ENCODE results near the gene FAM3A.
"Not testable (repeated sequence)": the region's sequence is repeated elsewhere in the genome, so short reads cannot be mapped to it uniquely, and the experiment has no call there.

DNA sequence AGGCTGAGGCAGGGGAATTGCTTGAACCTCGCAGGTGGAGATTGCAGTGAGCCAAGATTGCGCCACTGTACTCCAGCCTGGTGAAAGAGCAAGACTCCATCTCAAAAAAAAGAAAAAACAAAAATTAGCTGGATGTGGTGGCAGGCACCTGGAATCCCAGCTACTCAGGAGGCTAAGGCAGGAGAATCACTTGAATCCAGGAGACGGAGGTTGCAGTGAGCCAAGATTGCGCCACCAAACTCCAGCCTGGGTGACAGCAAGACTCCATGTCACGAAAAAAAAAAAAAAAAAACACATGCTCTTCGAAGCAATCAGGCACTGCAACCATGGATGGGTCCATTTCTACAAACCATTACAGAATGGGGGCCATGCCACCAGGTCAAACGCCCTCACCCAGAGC is 24.3 kb upstream of the FAM3A start:
- TF ChIP-seq, protein P1, sequence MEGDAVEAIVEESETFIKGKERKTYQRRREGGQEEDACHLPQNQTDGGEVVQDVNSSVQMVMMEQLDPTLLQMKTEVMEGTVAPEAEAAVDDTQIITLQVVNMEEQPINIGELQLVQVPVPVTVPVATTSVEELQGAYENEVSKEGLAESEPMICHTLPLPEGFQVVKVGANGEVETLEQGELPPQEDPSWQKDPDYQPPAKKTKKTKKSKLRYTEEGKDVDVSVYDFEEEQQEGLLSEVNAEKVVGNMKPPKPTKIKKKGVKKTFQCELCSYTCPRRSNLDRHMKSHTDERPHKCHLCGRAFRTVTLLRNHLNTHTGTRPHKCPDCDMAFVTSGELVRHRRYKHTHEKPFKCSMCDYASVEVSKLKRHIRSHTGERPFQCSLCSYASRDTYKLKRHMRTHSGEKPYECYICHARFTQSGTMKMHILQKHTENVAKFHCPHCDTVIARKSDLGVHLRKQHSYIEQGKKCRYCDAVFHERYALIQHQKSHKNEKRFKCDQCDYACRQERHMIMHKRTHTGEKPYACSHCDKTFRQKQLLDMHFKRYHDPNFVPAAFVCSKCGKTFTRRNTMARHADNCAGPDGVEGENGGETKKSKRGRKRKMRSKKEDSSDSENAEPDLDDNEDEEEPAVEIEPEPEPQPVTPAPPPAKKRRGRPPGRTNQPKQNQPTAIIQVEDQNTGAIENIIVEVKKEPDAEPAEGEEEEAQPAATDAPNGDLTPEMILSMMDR (conservative IDR thresholded peaks at IDR 0.05 in 1 of 2, IDR thresholded peaks at IDR 0.05 in 1 of 2; ENCODE audit: low read depth in 1 of 2, low read length in 2 of 2), result not testable (repeated sequence)
- TF ChIP-seq EZH2 (IDR thresholded peaks at IDR 0.05; ENCODE audit: low read length, missing control alignments), result not testable (repeated sequence)
